Activated CD8-positive, alpha-beta memory T cell treated with anti-CD3 and anti-CD28 coated beads for 1 hour (primary cell): ENCODE data around the gene ENTR1.

Experiments
- DNase-seq, 2 donors: peaks; one replicate each; pipeline ENCODE4 v3.0.0-alpha.2; 2020; ENCODE audit warnings: low read depth in 1 of 2; ENCODE audit errors: extremely low read depth in 1 of 2

ENTR1 gene

GRCh38 chr9:136379003-136379287, 31.5 kb downstream of the ENTR1 start:
- DNase-seq = no peak

DNA sequence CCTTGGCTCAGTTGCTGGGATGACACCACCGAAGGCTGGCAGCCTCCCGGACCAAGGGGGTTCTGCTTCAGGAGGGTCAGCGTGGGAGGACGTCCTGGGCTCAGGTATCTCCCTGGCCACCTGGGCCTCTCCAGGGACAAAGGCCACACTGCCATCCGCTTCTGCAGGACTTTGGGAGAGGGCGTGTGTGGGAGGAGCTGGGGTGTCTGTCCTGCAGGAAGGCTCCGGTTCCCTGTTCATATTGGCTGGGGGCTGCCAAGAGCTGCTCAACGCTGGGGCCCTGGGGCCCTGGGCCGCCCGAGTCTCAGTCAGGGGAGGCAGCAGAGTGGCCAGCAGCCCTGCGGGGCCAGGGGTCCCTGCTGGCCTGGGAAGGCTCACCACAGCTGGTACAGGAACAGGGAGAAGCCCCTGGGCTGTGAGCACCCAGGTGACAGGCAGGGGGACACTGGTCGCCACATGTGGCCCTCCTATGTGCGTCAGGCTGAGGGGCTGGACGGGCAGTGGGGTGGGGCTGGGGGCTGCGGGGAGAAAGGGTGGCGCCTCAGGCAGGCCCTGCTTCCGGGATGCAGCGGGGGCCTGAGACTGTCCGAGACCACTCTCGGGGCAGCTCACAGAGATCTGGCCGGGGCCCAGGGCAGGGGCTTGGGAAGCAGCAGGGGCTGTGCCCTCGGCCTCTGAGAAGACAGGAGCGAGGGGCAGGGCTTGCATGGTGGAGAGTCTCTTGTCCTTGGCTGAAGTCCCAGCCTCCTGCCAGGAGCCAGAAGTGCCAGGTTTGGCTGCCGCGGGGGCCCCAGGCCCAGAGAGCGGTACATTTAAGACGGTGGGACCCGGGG, 32.0 kb downstream of the ENTR1 start:
- no peak for DNase-seq

- DNase-seq = no peak
These were observed 32.9 kb downstream of the ENTR1 start for GRCh38 chr9:136377341-136378169.

GRCh38 chr9:136376457-136376856, 34.0 kb downstream of the ENTR1 start:
- no peak for DNase-seq

- no peak for DNase-seq
These were observed 35.3 kb downstream of the ENTR1 start for GRCh38 chr9:136375096-136375495.

GRCh38 chr9:136374183-136374575, 36.2 kb downstream of the ENTR1 start:
- no peak for DNase-seq

DNA sequence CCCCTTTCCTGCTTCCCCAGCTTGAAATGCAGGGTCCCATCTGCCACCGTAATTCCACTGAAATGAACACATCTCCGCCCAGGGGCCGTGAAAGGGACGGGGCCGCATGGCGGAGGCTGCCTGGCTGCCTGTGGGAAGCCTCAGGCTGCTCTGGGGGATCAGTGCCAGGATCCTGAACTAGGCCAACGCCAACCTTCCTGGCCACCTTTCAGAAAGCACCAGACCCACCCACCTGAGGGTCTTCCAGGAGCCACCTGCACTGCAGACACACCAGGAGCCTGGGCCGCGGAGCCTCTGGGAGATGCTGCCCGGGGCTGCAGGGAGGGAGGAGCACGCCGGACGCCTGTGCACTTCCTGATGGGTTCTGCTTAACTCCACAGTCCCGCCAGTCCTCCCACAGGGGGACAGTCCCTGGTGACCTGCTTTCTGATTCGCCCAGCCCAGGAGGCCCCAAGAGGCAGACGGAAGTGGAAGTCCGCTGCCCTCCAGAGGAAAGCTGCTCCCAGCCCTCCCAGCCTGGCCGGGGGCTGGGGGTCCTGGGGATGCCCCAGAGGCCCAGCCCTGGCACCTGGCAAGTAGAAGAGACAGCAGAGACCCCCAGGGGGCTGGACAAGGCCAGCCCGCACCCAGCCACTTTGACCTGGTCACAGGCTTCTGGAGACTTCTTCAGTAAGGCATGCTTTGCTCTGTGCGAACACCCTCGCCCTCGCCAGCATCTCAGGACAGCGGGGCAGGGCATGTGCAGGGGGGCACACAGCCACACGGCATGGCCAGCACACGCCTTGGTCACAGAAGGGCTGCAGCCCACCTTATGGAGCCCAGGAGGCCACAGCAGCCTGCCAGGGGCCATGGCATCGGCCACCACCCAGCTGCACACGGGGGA, 36.9 kb downstream of the ENTR1 start, which contains the start of gene CARD9:
Gene CARD9, minus strand, starts transcription at position 370 of the 883 bp plus-strand sequence. CDS start 1,591 bp downstream, outside the sequence.
- DNase-seq = no peak

GRCh38 chr9:136372561-136373299, 37.7 kb downstream of the ENTR1 start:
- no peak for DNase-seq

GRCh38 chr9:136372006-136372405, 38.4 kb downstream of the ENTR1 start:
- DNase-seq = no peak

DNA sequence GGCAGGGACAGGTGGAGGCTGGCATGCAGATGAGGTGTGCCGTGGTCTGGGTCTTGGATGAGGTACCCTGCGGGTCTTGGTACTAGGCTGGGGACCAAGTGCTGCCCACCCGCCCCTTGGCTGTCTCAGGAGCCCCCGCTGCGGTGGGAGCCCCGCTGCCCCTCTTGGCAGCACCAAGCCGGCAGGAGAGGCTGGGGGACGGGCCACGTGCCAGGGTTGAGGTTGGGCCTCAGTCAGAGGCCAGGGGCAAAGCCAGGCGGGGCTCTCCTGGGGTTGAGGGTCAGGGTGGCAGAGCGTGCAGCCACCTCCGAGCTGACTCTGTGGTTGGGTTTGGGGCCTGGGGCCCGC, 38.9 kb downstream of the ENTR1 start:
- DNase-seq = no peak

DNA sequence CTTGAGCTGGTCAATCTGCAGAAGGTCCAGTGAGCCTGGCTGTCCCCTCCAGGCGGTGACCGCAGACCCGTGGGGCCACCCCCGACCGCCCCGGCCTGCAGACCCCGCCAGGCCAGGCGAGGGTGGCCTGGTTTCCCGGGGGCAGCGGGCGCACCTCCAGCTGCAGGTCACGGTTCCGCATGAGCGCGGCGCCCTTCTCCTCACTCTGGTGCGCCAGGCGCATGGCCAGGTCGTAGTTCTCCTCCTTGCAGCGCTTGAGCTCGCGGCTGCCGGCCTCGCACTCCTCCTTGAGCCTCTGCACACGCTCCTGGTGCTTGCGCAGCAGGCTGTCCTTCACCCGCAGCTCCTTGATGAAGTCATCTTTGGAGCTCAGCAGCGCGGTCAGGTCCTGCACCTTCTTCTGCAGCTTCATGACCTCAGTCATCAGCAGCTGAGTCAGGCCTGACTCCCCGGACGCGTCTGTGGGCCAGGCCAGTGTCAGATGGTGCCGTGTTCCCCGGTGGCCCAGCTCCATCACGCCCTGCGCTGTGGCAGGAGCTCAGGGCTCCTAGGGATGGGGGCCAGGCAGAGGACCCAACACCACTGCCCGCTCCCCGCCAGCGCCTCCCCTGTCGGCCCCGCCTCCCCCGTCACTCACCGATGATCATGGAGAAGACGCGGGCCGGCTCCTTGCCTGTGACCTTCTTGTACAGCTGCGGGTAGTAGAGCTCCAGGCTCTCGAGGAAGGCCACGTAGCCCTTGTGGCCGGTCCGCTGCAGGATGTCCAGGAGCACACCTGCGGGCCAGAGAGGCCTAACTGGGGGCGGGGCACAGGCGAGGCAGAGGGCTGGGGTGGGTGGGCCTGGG, 39.5 kb downstream of the ENTR1 start:
- no peak for DNase-seq

DNA sequence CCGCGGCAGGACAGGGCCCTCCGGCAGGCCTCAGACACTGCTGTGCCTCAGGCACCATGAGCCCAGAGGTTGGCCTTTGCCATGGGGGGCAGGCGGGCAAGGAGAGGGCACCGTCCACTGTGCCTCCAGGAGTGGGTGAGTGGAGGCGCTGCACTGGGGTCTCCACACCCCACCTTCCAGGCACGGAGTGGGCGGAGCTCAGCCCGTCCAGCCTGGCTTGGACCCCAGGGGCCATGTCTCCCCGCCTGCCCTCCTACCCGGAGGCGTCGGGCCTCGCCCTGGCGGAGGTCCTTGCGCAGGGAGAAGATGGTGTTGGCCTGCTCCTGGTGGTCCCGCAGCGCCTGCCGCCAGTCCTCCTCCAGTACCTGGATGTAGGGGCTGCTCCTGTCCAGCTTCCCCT, 40.4 kb downstream of the ENTR1 start:
- no peak for DNase-seq

DNA sequence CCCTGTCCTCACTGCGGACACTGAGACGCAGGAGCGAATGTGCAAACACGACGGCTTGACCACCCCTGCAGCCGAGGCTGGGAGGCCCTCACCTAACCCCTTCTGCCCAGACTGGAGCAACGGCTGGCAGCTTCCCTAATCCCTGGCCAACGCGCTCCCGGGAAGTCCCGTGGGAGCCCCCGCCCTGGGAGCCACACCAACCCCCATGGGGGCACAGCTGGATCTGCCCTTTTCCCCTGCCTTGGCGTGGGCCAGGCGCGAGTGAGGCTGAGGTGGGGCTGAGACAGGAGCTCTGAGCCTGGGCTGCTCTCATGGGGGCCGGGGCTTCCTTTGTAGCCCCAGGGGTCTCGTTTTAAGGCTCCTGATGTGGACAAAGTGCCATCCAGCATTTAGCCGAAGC, 42.2 kb downstream of the ENTR1 start:
- no peak for DNase-seq

DNA sequence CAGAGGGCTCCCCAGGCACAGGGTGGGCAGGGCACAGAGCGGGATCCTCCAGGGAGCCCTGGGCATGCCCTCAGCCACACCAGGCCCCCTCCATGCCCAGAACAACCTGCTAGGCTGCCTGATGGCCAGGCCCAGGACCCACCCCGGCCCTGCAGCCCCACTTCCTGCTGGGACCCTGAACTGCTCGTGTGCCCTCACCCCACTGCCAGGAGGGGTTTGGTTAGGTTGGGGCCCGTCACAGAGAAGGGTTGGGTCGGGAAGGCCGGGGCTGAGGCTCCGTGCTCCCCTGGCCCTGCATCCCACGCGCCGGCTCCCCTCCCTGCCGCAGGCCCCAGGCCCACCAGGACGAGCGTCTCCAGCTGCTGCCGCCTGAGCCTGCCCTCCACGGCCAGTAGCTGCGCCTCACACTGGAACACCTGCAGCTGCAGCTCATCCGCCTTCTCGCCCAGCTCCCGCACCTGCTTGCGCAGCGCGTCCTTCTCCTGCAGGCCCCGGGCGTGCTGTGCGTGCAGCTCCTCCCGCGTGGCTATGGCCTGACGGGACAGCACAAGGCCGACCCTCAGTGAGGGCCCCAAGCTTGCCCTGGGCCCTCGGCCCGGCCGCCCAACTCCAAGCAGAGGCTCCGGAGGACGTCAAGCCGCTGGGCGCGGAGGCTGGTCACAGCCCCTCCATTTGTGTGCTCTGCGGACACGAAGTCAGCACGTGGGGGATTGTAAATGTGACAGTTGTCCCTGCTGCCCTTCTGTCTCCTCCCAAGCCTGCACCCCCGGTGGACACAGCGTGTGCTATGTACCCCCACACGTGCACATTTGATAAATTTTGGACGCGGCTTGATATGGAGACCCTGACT, 42.9 kb downstream of the ENTR1 start:
- DNase-seq = no peak

DNA sequence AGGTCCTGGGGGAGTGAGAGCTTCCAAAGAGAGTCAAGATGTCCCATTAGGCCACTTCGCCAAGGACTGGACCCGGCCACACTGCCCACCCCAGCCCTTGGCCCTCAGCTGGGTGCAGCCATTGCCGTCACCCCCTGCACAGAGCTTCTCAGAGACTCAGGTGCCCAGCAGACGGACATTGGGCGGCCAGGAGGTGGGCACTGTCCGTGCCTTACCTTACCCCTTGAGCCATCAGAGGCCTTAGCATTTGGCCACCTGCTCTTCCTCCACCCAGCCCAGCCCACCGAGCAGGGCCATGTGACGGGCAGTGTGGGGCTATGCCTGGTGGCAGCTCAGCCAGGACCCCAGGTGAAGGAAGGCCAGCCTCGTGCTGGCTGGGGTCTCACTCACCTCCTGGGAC, 43.6 kb downstream of the ENTR1 start:
- no peak for DNase-seq

GRCh38 chr9:136365775-136366222, 44.6 kb downstream of the ENTR1 start:
- DNase-seq = no peak

DNA sequence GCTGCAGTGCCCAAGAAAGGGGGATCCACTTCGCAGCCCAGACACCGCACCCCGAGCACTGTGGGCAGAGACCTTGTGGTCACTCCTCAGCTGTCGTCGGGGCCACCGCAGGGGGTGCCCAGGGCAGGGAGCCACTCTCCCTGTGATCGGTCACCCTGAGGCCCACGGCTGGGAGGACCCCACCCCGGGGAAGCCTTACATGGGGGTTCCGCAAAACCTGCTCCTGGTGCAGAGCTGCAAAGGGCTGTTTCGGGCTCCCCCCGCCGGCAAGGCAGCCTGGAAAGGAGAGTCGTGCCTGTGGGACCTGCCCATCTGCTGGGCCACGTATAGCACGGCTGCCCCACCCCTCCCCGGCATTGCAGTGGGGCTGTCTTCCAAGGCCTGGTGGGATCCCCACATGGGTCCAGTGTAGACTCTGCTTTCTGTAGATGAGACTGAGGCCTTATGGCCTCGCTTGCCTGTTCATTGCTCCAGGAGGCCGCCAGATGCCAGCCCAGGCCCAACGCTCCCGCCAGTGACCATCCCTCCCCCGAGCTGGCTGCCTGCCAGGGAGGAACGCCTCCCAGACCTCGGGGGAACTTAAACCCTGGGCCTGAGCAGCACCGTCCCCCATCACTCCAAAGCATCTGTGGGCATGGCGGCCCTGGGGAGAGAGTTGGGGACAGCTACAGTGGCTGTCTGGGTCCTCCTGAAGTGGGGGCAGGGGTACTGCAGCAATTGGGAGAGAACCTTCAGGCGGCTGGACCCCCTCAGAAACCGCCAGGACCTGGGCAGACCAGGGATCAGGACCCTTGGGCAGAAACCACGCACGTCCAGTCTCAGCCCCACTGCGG, 45.3 kb downstream of the ENTR1 start:
- no peak for DNase-seq
